CD14-positive monocyte (primary cell): ENCODE measurements around the gene TMEM54. TPM values are rescaled to one million over a fixed set of nuclear protein-coding genes. Genes with fewer than 3 reads are reported as not detected.
A peak's percentile ranks its signal among the peaks of the same experiment; 100 is the strongest.

ENCODE experiments used
- DNase-seq, 3 donors: peaks; one replicate each; pipeline ENCODE4 v3.0.0-alpha.2; 2011 to 2022
- H2AFZ ChIP-seq: 2 replicates; pipeline ENCODE4 v1.6.0; 2012; ENCODE audit warnings: mild to moderate bottlenecking, low read depth, low read length, inconsistent platforms; ENCODE audit not compliant: insufficient read depth, poor library complexity, severe bottlenecking
- H3K27ac ChIP-seq, 2 donors: 1 replicate in 1 of 2; 2 replicates in 1 of 2; pipeline ENCODE4 v1.5.1; 2012 to 2013; ENCODE audit warnings: low read length in 2 of 2, control low read depth in 1 of 2, inconsistent platforms in 1 of 2, low read depth in 1 of 2, mild to moderate bottlenecking in 1 of 2
- H3K27me3 ChIP-seq, 2 donors: one replicate each; pipeline versions ENCODE4 v1.6.0 to v1.6.1; 2011 to 2013; ENCODE audit warnings: low read length in 2 of 2; ENCODE audit not compliant: control insufficient read depth in 2 of 2, insufficient read depth in 2 of 2
- H3K36me3 ChIP-seq, 2 donors: replicated peaks in 1 of 2; 1 replicate in 1 of 2; 2 replicates in 1 of 2; pipeline versions ENCODE4 v1.5.1 to v1.6.1; 2012 to 2013; ENCODE audit warnings: low read length in 2 of 2, control low read depth in 1 of 2, inconsistent platforms in 1 of 2, mild to moderate bottlenecking in 1 of 2; ENCODE audit not compliant: insufficient read depth in 2 of 2, control insufficient read depth in 1 of 2
- H3K4me1 ChIP-seq, 2 donors: 1 replicate in 1 of 2; 2 replicates in 1 of 2; pipeline versions ENCODE4 v1.5.1 to v1.6.1; 2012 to 2013; ENCODE audit warnings: low read length in 2 of 2, control low read depth in 1 of 2, inconsistent platforms in 1 of 2, mild to moderate bottlenecking in 1 of 2, moderate library complexity in 1 of 2; ENCODE audit not compliant: insufficient read depth in 2 of 2, control insufficient read depth in 1 of 2
- H3K4me2 ChIP-seq: replicated peaks from 2 replicates; pipeline ENCODE3; 2012; ENCODE audit warnings: low read length, moderate library complexity, mild to moderate bottlenecking; ENCODE audit not compliant: poor library complexity, severe bottlenecking; ENCODE audit errors: extremely low read depth
- H3K4me3 ChIP-seq, 3 experiments: fragments of 200-600 bp in 1 of 3; sonication (generic) in 1 of 3; replicated peaks in 1 of 3; 1 replicate in 2 of 3; 2 replicates in 1 of 3; pipeline ENCODE4 v1.5.1; 2011 to 2013; ENCODE audit warnings: low read length in 3 of 3, mild to moderate bottlenecking in 3 of 3, control low read depth in 2 of 3, low read depth in 2 of 3, inconsistent platforms in 1 of 3, moderate library complexity in 1 of 3
- H3K79me2 ChIP-seq: 2 replicates; pipeline ENCODE4 v1.6.0; 2012; ENCODE audit warnings: mild to moderate bottlenecking, control low read depth, inconsistent platforms, low read length, moderate library complexity; ENCODE audit not compliant: insufficient read depth
- H3K9ac ChIP-seq: 2 replicates; pipeline ENCODE4 v1.6.0; 2017; ENCODE audit warnings: low read length, mild to moderate bottlenecking; ENCODE audit not compliant: insufficient read depth, poor library complexity, severe bottlenecking
- H3K9me3 ChIP-seq, 2 donors: replicated peaks in 1 of 2; 1 replicate in 1 of 2; 2 replicates in 1 of 2; pipeline versions ENCODE4 v1.5.1 to v1.6.1; 2012 to 2013; ENCODE audit warnings: low read length in 2 of 2, control low read depth in 1 of 2; ENCODE audit not compliant: control insufficient read depth in 1 of 2, insufficient read depth in 1 of 2
- H4K20me1 ChIP-seq: 2 replicates; pipeline ENCODE4 v1.6.0; 2012; ENCODE audit warnings: mild to moderate bottlenecking, low read length, control low read depth, moderate library complexity; ENCODE audit not compliant: insufficient read depth
- H3K27ac Mint-ChIP-seq, 7 donors: one replicate each; pipeline ENCODE4 v1.8.0; 2020; ENCODE audit warnings: mild to moderate bottlenecking in 7 of 7, mixed read lengths in 7 of 7, moderate library complexity in 6 of 7, inconsistent platforms in 2 of 7
- H3K27me3 Mint-ChIP-seq, 3 donors: one replicate each; pipeline ENCODE4 v1.8.0; 2021 to 2022; ENCODE audit warnings: low read depth in 3 of 3, mild to moderate bottlenecking in 3 of 3, mixed read lengths in 3 of 3, moderate library complexity in 3 of 3, inconsistent platforms in 1 of 3
- H3K36me3 Mint-ChIP-seq, 2 donors: one replicate each; pipeline ENCODE4 v1.8.0; 2020; ENCODE audit warnings: mixed read lengths in 2 of 2, inconsistent platforms in 1 of 2, mild to moderate bottlenecking in 1 of 2
- H3K4me1 Mint-ChIP-seq: one replicate; pipeline ENCODE4 v1.8.0; 2020; ENCODE audit warnings: mild to moderate bottlenecking, mixed read lengths
- H3K4me3 Mint-ChIP-seq, 2 donors: one replicate each; pipeline ENCODE4 v1.8.0; 2020; ENCODE audit warnings: mild to moderate bottlenecking in 2 of 2, mixed read lengths in 2 of 2, moderate library complexity in 1 of 2
- H3K9me3 Mint-ChIP-seq, 7 donors: one replicate each; pipeline ENCODE4 v1.8.0; 2020 to 2022; ENCODE audit warnings: mixed read lengths in 7 of 7, mild to moderate bottlenecking in 6 of 7, moderate library complexity in 6 of 7, inconsistent platforms in 2 of 7
- WGBS: methylation state at CpG from one replicate; pipeline ENCODE4 v1.1.5; 2013; ENCODE audit warnings: missing lambda C conversion rate; ENCODE audit not compliant: insufficient coverage; 5-methylcytosine and 5-hydroxymethylcytosine counted together
- intact Hi-C, 2 donors: fragments of 100-400 bp; cut with micrococcal nuclease; formaldehyde crosslinking; loops; one replicate each; pipeline versions ENCODE4 v1.15.0 to v1.15.1; 2023
- polyA minus RNA-seq: library from RNA; depleted of rRNA, polyadenylated mRNA; stranded (reverse); fragments of >200 nt; gene quantifications from 2 replicates; pipeline ENCODE4 v1.2.3, GENCODE V29; 2012
- polyA plus RNA-seq, 3 donors: library from polyadenylated mRNA; depleted of rRNA in 1 of 3; unstranded in 2 of 3; stranded (reverse) in 1 of 3; fragments of 300-500 nt in 2 of 3; fragments of >200 nt in 1 of 3; fragmentation: Illumina TruSeq in 2 of 3; gene quantifications; 1 replicate in 2 of 3; 2 replicates in 1 of 3; pipeline ENCODE4 v1.2.3, GENCODE V29; 2012 to 2021
- total RNA-seq, 12 experiments: library from RNA in 1 of 12; stranded (reverse) in 1 of 12; fragments of 120-200 nt in 1 of 12; gene quantifications; one replicate each; pipeline ENCODE4 v1.2.4 and lab custom pipeline; 2013 to 2026; ENCODE audit warnings: mixed read lengths in 6 of 12, inconsistent platforms in 1 of 12
- TF ChIP-seq, protein P1 (sequence below): fragments of 200-600 bp; IDR thresholded peaks from one replicate; pipeline ENCODE4 v1.8.0; 2022; ENCODE audit warnings: antibody characterized with exemption, mild to moderate bottlenecking

The TMEM54 gene
- not detected for total RNA-seq (2013)
- under 1 TPM in 1 of 3 donors, not detected in 2; 0.08 TPM for polyA plus RNA-seq
- polyA minus RNA-seq = not detected in 2 replicates
- 0.23 to 51.7 (median 10.0) reads per million in 11 experiments for total RNA-seq (lab: John Stamatoyannopoulos, UW)

GRCh38 chr1:32900956-32901822 lies at the start of gene TMEM54:
Gene TMEM54 (minus strand): TSS chr1:32901389. CDS start chr1:32901238, 151 bp downstream.
- H3K27me3 ChIP-seq = peaks cover 35 to 59% of the 10 kb centered on the region in 2 donors
- no peak within 1 kb of the TSS for H3K27ac Mint-ChIP-seq
- H3K9me3 ChIP-seq = peaks cover 0 to 10% of the 10 kb centered on the region in 2 donors
- H2AFZ ChIP-seq = no peak within 1 kb of the TSS
- H3K4me2 ChIP-seq = peak within 1 kb of the TSS; percentile 56
- peaks cover 7% of the 10 kb centered on the region for H3K4me1 Mint-ChIP-seq
- H4K20me1 ChIP-seq = no peaks in the 10 kb centered on the region
- H3K27me3 Mint-ChIP-seq = peaks cover 56 to 80% (median 64%) of the 10 kb centered on the region in 3 donors
- H3K9me3 Mint-ChIP-seq = peaks cover 0 to 13% (median 8%) of the 10 kb centered on the region in 7 donors
- peaks cover 2 to 5% of the 10 kb centered on the region in 2 donors for H3K36me3 Mint-ChIP-seq
- no peaks in the 10 kb centered on the region for H3K79me2 ChIP-seq
- no peak within 1 kb of the TSS for H3K27ac ChIP-seq
- H3K36me3 ChIP-seq = no peaks in the 10 kb centered on the region
- peak within 1 kb of the TSS; percentile 64 to 88 for H3K4me3 Mint-ChIP-seq
- intact Hi-C loops = no loop called here
- peaks cover 0 to 5% of the 10 kb centered on the region in 2 donors for H3K4me1 ChIP-seq
- no peak for DNase-seq
- H3K4me3 ChIP-seq = peak within 1 kb of the TSS in 1 of 3 experiments; percentile 46
- no peak within 1 kb of the TSS for H3K9ac ChIP-seq
- 2% methylated on average over 75 of the region's 92 CpGs for WGBS
- TF ChIP-seq, protein P1, sequence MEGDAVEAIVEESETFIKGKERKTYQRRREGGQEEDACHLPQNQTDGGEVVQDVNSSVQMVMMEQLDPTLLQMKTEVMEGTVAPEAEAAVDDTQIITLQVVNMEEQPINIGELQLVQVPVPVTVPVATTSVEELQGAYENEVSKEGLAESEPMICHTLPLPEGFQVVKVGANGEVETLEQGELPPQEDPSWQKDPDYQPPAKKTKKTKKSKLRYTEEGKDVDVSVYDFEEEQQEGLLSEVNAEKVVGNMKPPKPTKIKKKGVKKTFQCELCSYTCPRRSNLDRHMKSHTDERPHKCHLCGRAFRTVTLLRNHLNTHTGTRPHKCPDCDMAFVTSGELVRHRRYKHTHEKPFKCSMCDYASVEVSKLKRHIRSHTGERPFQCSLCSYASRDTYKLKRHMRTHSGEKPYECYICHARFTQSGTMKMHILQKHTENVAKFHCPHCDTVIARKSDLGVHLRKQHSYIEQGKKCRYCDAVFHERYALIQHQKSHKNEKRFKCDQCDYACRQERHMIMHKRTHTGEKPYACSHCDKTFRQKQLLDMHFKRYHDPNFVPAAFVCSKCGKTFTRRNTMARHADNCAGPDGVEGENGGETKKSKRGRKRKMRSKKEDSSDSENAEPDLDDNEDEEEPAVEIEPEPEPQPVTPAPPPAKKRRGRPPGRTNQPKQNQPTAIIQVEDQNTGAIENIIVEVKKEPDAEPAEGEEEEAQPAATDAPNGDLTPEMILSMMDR = no peak

DNA sequence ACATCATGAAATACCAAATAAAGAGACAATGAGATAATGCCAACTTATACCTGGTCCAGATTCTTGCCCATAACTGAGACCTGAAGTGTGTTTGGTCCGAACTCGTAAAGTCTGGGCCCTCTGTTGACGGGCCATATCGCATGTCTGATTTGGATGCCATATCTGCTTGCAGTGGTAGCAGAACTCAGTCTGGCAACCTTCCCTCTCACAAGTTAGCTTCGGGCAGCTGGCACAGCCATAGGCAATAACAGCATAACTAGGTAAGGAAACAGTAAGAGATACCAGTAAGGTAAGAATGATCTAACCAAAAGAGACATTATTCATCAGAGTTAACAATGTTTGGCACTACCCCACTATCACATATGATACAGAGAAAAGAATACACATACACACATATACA lies 48.3 kb upstream of the TMEM54 start:
- Histone ChIP-seq H3K27ac (no peak overlapping the region), H3K27me3 (no peaks in the 10 kb centered on the region), H3K9me3 (no peaks in the 10 kb centered on the region), H3K9ac (no peak overlapping the region), H3K4me3 (no peak overlapping the region), H3K36me3 (peaks cover 43 to 75% of the 10 kb centered on the region in 2 donors), H3K4me1 (peaks cover 0 to 5% of the 10 kb centered on the region in 2 donors), H3K4me2 (no peak overlapping the region), H2AFZ (no peak overlapping the region), H3K79me2 (peaks cover 57% of the 10 kb centered on the region), H4K20me1 (peaks cover 100% of the 10 kb centered on the region)
- no peaks in the 10 kb centered on the region for H3K9me3 Mint-ChIP-seq
- TF ChIP-seq, protein P1 = no peak
- no peaks in the 10 kb centered on the region for H3K27me3 Mint-ChIP-seq
- no peak for DNase-seq
- peaks cover 11% of the 10 kb centered on the region for H3K4me1 Mint-ChIP-seq
- intact Hi-C loops = no loop called here
- WGBS = 100% methylated on average over 4 of the region's 5 CpGs
- H3K27ac Mint-ChIP-seq = peak overlapping the region in 2 of 7 donors; percentile 18 to 27
- peaks cover 59 to 74% of the 10 kb centered on the region in 2 donors for H3K36me3 Mint-ChIP-seq
- no peak overlapping the region for H3K4me3 Mint-ChIP-seq
